Epithelial cell of proximal tubule (primary cell): Measurements from ENCODE around the gene SOCS3. TPM values are rescaled to one million over a fixed set of nuclear protein-coding genes. Genes with fewer than 3 reads are reported as not detected.
"Not testable (repeated sequence)": the region's sequence is repeated elsewhere in the genome, so short reads cannot be mapped to it uniquely, and the experiment has no call there.

Experiments
- DNase-seq: peaks from one replicate; pipeline ENCODE4 v3.0.0-alpha.2; 2011; ENCODE audit warnings: low read depth
- H3K4me3 ChIP-seq: 2 replicates; pipeline ENCODE4 v1.5.1; 2011; ENCODE audit warnings: low read depth, mild to moderate bottlenecking, low read length
- CTCF ChIP-seq: conservative IDR thresholded peaks from 2 replicates; pipeline ENCODE4 v1.5.1; 2012; ENCODE audit warnings: low read depth, mild to moderate bottlenecking, low read length
- total RNA-seq: library from RNA; depleted of rRNA; stranded (reverse); fragments of >200 nt; gene quantifications from 2 replicates; pipeline ENCODE4 v1.2.3, GENCODE V29; 2015

The SOCS3 gene
- total RNA-seq, 1 donor from 2014 or later: 42.8 TPM

- no peak overlapping the region for H3K4me3 ChIP-seq
- no peak for DNase-seq
- TF ChIP-seq CTCF: no peak
Observed at GRCh38 chr17:78340183-78340955, 19.5 kb downstream of the SOCS3 start.

GRCh38 chr17:78338486-78339259 lies 21.2 kb downstream of the SOCS3 start:
- DNase-seq: no peak
- no peak for TF ChIP-seq CTCF
- H3K4me3 ChIP-seq: no peak overlapping the region

GRCh38 chr17:78337244-78338109 lies 22.4 kb downstream of the SOCS3 start:
- no peak for TF ChIP-seq CTCF
- H3K4me3 ChIP-seq: no peak overlapping the region
- no peak for DNase-seq

- no peak overlapping the region for H3K4me3 ChIP-seq
- no peak for TF ChIP-seq CTCF
Observed at GRCh38 chr17:78335209-78335608, 24.7 kb downstream of the SOCS3 start.

GRCh38 chr17:78332991-78333390 lies 26.9 kb downstream of the SOCS3 start:
- H3K4me3 ChIP-seq: no peak overlapping the region
- no peak for DNase-seq
- TF ChIP-seq CTCF: no peak

More at GRCh38 chr17:78335209-78335608, 24.7 kb downstream of the SOCS3 start:
- DNase-seq: no peak

GRCh38 chr17:78331355-78331754 lies 28.5 kb downstream of the SOCS3 start:
- not testable (repeated sequence) for H3K4me3 ChIP-seq, DNase-seq
